ENCODE measurements around the gene ARPP19. TPM values are rescaled to one million over a fixed set of nuclear protein-coding genes. Genes with fewer than 3 reads are reported as not detected.

The ARPP19 gene
- total RNA-seq, 3 donors from 2014 or later (not counting 1 experiment from before 2014, with no cell fraction given): 110 to 147 (median 121) TPM

DNA sequence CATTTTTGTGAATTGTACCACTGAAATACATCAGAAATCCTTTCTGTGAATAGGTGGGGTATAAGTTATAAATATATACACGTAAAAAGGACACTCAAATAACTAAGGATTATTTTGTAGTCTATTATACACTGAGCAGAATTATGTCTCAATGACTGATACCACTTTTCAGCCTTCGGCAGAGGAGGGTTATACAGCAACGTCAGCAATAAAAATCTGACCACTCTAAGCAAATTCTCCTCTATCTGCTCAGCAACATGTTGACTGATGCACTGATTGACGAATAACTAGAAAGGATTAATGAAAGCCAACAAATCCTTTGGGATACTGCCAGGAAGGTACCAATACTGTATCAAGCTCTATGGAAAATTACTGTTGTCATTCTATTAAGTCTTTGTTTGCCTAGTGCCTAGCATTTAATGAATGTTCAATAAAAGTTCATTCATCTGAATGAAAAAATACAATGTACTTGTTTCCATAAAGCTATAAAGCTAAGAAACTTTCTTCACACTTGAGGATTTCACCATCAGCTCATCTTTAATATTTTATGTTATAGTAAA lies 5.2 kb downstream of the ARPP19 start:
- Histone ChIP-seq H3K27me3 (ENCODE audit: control insufficient read depth, insufficient read depth, low read length) (no peaks in the 10 kb centered on the region), H3K9me3 (ENCODE audit: control insufficient read depth, insufficient read depth, low read length) (no peaks in the 10 kb centered on the region), H3K4me1 (ENCODE audit: control insufficient read depth, insufficient read depth, low read length) (peaks cover 19% of the 10 kb centered on the region), H3K27ac (ENCODE audit: low read length) (no peak overlapping the region), H3K36me3 (ENCODE audit: control insufficient read depth, insufficient read depth, low read length) (no peaks in the 10 kb centered on the region), H3K4me3 (ENCODE audit: low read length) (no peak overlapping the region)
- Mint-ChIP-seq H3K27ac (peak overlapping the region in 1 of 2 donors; percentile 16), H3K27me3 (ENCODE audit: low read depth in 2 of 2) (no peaks in the 10 kb centered on the region), H3K9me3 (no peaks in the 10 kb centered on the region), H3K36me3 (no peaks in the 10 kb centered on the region), H3K4me3 (no peak overlapping the region), H3K4me1 (peaks cover 52 to 54% of the 10 kb centered on the region in 2 donors)
- no peak for DNase-seq
- ATAC-seq: no peak
- intact Hi-C loops (cut with micrococcal nuclease): no loop called here
- 95% methylated on average over 3 of the region's 4 CpGs for WGBS (ENCODE audit: insufficient coverage)
- TF ChIP-seq, protein P1, sequence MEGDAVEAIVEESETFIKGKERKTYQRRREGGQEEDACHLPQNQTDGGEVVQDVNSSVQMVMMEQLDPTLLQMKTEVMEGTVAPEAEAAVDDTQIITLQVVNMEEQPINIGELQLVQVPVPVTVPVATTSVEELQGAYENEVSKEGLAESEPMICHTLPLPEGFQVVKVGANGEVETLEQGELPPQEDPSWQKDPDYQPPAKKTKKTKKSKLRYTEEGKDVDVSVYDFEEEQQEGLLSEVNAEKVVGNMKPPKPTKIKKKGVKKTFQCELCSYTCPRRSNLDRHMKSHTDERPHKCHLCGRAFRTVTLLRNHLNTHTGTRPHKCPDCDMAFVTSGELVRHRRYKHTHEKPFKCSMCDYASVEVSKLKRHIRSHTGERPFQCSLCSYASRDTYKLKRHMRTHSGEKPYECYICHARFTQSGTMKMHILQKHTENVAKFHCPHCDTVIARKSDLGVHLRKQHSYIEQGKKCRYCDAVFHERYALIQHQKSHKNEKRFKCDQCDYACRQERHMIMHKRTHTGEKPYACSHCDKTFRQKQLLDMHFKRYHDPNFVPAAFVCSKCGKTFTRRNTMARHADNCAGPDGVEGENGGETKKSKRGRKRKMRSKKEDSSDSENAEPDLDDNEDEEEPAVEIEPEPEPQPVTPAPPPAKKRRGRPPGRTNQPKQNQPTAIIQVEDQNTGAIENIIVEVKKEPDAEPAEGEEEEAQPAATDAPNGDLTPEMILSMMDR (IDR thresholded peaks at IDR 0.05): no peak

DNA sequence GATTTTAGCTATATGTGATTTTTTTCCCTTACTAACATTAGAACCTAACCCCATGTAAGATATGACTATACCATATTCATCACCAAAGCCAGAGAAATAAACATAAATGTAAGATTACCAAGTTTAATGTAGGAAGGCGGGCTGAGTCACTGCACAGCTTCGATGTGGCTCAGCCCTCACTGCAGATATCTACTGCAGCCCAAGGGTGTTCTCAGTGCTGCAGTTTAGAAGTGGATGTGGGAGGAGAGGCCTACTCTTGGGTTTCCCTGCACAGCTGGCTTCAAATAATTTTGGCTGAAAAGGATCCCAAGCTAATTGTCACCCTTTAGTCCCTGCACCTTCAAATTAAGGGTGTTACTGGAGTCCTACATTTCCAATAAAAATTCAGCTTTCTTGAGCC lies 9.3 kb downstream of the ARPP19 start:
- peaks cover 9% of the 10 kb centered on the region for H3K36me3 Mint-ChIP-seq
- no peak overlapping the region for H3K4me3 Mint-ChIP-seq
- H3K9me3 Mint-ChIP-seq: no peaks in the 10 kb centered on the region
- H3K36me3 ChIP-seq (ENCODE audit: control insufficient read depth, insufficient read depth, low read length): peaks cover 20% of the 10 kb centered on the region
- no peak overlapping the region for H3K4me3 ChIP-seq (ENCODE audit: low read length)
- 73% methylated on average over 2 of the region's 2 CpGs for WGBS (ENCODE audit: insufficient coverage)
- intact Hi-C loops (cut with micrococcal nuclease): no loop called here
- H3K9me3 ChIP-seq (ENCODE audit: control insufficient read depth, insufficient read depth, low read length): no peaks in the 10 kb centered on the region
- H3K4me1 Mint-ChIP-seq: peaks cover 50 to 52% of the 10 kb centered on the region in 2 donors
- TF ChIP-seq, protein P1 (IDR thresholded peaks at IDR 0.05): no peak
- DNase-seq: no peak
- peak overlapping the region; percentile 72 to 88 for H3K27ac Mint-ChIP-seq
- no peaks in the 10 kb centered on the region for H3K27me3 Mint-ChIP-seq (ENCODE audit: low read depth in 2 of 2)
- no peaks in the 10 kb centered on the region for H3K27me3 ChIP-seq (ENCODE audit: control insufficient read depth, insufficient read depth, low read length)
- no peaks in the 10 kb centered on the region for H3K4me1 ChIP-seq (ENCODE audit: control insufficient read depth, insufficient read depth, low read length)
- H3K27ac ChIP-seq (ENCODE audit: low read length): no peak overlapping the region
- ATAC-seq: no peak

DNA sequence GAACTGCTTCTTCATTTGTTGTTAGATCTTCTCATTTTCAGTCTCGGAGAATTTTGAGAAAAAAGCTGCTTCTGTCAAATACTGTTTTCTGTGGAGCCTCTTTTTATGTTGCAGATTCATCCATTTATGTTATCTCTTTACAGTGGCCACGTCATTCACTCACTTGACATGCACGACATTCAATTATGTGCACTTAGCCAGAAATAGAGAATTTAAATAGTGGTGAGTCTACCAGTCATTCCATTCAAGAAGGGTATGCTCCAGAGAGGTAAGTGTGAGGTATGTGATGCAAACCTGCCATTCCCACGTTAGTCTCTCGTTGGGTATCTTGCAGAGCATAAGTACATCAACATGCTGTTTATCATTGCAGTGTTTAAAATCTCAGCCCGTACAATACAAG lies 9.8 kb downstream of the ARPP19 start:
- WGBS (ENCODE audit: insufficient coverage): 86% methylated on average over 6 of the region's 6 CpGs
- no peak overlapping the region for H3K4me3 ChIP-seq (ENCODE audit: low read length)
- TF ChIP-seq, protein P1 (IDR thresholded peaks at IDR 0.05): no peak
- H3K9me3 Mint-ChIP-seq: no peaks in the 10 kb centered on the region
- H3K27ac ChIP-seq (ENCODE audit: low read length): no peak overlapping the region
- ATAC-seq: no peak
- H3K36me3 Mint-ChIP-seq: peaks cover 9% of the 10 kb centered on the region
- intact Hi-C loops (cut with micrococcal nuclease): no loop called here
- no peaks in the 10 kb centered on the region for H3K27me3 ChIP-seq (ENCODE audit: control insufficient read depth, insufficient read depth, low read length)
- peak overlapping the region; percentile 72 to 88 for H3K27ac Mint-ChIP-seq
- no peaks in the 10 kb centered on the region for H3K27me3 Mint-ChIP-seq (ENCODE audit: low read depth in 2 of 2)
- no peak for DNase-seq
- H3K9me3 ChIP-seq (ENCODE audit: control insufficient read depth, insufficient read depth, low read length): no peaks in the 10 kb centered on the region
- H3K36me3 ChIP-seq (ENCODE audit: control insufficient read depth, insufficient read depth, low read length): peaks cover 20% of the 10 kb centered on the region
- H3K4me1 ChIP-seq (ENCODE audit: control insufficient read depth, insufficient read depth, low read length): no peaks in the 10 kb centered on the region
- H3K4me1 Mint-ChIP-seq: peaks cover 50 to 52% of the 10 kb centered on the region in 2 donors
- peak overlapping the region; percentile 9 for H3K4me3 Mint-ChIP-seq

DNA sequence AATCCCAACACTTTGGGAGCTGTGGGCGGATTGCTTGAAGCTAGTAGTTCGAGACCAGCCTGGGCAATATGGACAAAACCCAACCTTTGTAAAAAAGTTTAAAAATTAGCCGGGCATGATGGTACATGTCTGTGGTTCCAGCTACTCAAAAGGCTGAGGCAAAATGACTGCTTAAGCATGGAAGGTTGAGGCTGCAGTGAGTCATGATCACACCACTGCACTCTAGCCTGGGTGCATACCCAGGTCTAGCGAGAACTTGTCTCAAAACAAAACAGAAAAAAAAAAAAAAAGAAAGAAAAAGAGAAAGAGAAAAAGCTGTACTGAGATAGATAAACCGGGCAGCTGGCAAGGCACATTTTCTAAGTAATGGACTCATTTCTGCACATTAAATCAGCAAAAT lies 10.6 kb downstream of the ARPP19 start:
- Mint-ChIP-seq H3K4me1 (peaks cover 54 to 57% of the 10 kb centered on the region in 2 donors), H3K27me3 (ENCODE audit: low read depth in 2 of 2) (no peaks in the 10 kb centered on the region), H3K4me3 (no peak overlapping the region), H3K9me3 (no peaks in the 10 kb centered on the region), H3K36me3 (peaks cover 9% of the 10 kb centered on the region), H3K27ac (peak overlapping the region; percentile 72 to 88)
- TF ChIP-seq, protein P1 (IDR thresholded peaks at IDR 0.05): no peak
- ATAC-seq (peak; percentile 86 to 98 (median 86)), DNase-seq (peak in 1 of 2 donors; percentile 50)
- H3K27me3 ChIP-seq (ENCODE audit: control insufficient read depth, insufficient read depth, low read length): no peaks in the 10 kb centered on the region
- WGBS (ENCODE audit: insufficient coverage): 52% methylated on average over 5 of the region's 5 CpGs
- no peak overlapping the region for H3K27ac ChIP-seq (ENCODE audit: low read length)
- H3K9me3 ChIP-seq (ENCODE audit: control insufficient read depth, insufficient read depth, low read length): no peaks in the 10 kb centered on the region
- intact Hi-C loops (cut with micrococcal nuclease): no loop called here
- H3K36me3 ChIP-seq (ENCODE audit: control insufficient read depth, insufficient read depth, low read length): peaks cover 22% of the 10 kb centered on the region
- no peaks in the 10 kb centered on the region for H3K4me1 ChIP-seq (ENCODE audit: control insufficient read depth, insufficient read depth, low read length)
- no peak overlapping the region for H3K4me3 ChIP-seq (ENCODE audit: low read length)
